NB4 (cell line): ENCODE results near the gene PAPSS2.

ENCODE experiments used
- DNase-seq: peaks from one replicate; pipeline ENCODE4 v3.0.0; 2010; ENCODE audit warnings: low read depth
- H3K4me3 ChIP-seq: one replicate; pipeline ENCODE4 v1.5.1; 2011; ENCODE audit warnings: mild to moderate bottlenecking, low read depth, low read length, moderate library complexity
- CTCF ChIP-seq: IDR thresholded peaks from one replicate; pipeline ENCODE4 v1.5.1; 2012; ENCODE audit warnings: low read depth, low read length
- MAX ChIP-seq: IDR thresholded peaks from 2 replicates; pipeline ENCODE4 v1.6.1; 2011; ENCODE audit warnings: low read depth, low read length
- MYC ChIP-seq: IDR thresholded peaks from 2 replicates; pipeline ENCODE4 v1.6.1; 2011; ENCODE audit warnings: low read depth, low read length
- POLR2A ChIP-seq: IDR thresholded peaks from 2 replicates; pipeline ENCODE4 v1.6.1; 2011; ENCODE audit warnings: mild to moderate bottlenecking; ENCODE audit not compliant: insufficient read length; ENCODE audit errors: extremely low read depth

PAPSS2 gene

GRCh38 chr10:87750001-87750671 lies 90.5 kb downstream of the PAPSS2 start:
- TF ChIP-seq POLR2A (no peak), CTCF (no peak), MYC (no peak), MAX (no peak)
- DNase-seq = peak; percentile 23
- no peak overlapping the region for H3K4me3 ChIP-seq

GRCh38 chr10:87750817-87751216 lies 91.1 kb downstream of the PAPSS2 start:
- H3K4me3 ChIP-seq = no peak overlapping the region
- no peak for DNase-seq
- TF ChIP-seq MAX = no peak
- TF ChIP-seq POLR2A = no peak
- no peak for TF ChIP-seq CTCF

- no peak overlapping the region for H3K4me3 ChIP-seq
- no peak for TF ChIP-seq MAX
- TF ChIP-seq POLR2A = no peak
- no peak for TF ChIP-seq CTCF
- no peak for TF ChIP-seq MYC
- no peak for DNase-seq
These were observed 91.6 kb downstream of the PAPSS2 start for GRCh38 chr10:87751274-87751673.

GRCh38 chr10:87752566-87752965 lies 92.9 kb downstream of the PAPSS2 start:
- H3K4me3 ChIP-seq = no peak overlapping the region
- DNase-seq = no peak
- no peak for TF ChIP-seq POLR2A
- no peak for TF ChIP-seq CTCF
- TF ChIP-seq MYC = no peak
- TF ChIP-seq MAX = no peak

- DNase-seq = no peak
- TF ChIP-seq MAX = no peak
- no peak for TF ChIP-seq CTCF
- TF ChIP-seq POLR2A = no peak
- TF ChIP-seq MYC = no peak
- H3K4me3 ChIP-seq = no peak overlapping the region
These were observed 94.6 kb downstream of the PAPSS2 start for GRCh38 chr10:87753995-87754866.
